Activated CD4-positive, alpha-beta memory T cell treated with anti-CD3 and anti-CD28 coated beads for 36 hours (primary cell): Measurements from ENCODE around the gene SUPT20HL2. TPM values are rescaled to one million over a fixed set of nuclear protein-coding genes. Genes with fewer than 3 reads are reported as not detected.

Experiments
- CTCF ChIA-PET: fragments of 350-600 bp; sonication (Branson Sonifier 250); formaldehyde crosslinking; loops from one replicate; lab custom pipeline; 2021; ENCODE audit warnings: antibody characterized with exemption, inconsistent platforms; lab: Charles Lee
- POLR2A ChIA-PET: fragments of 350-600 bp; sonication (Branson Sonifier 250); formaldehyde crosslinking; loops from one replicate; lab custom pipeline; 2021; ENCODE audit warnings: antibody characterized with exemption; lab: Charles Lee
- DNase-seq: peaks from one replicate; pipeline ENCODE4 v3.0.0-alpha.2; 2020
- H3K27ac Mint-ChIP-seq: one replicate; pipeline ENCODE4 v1.8.0; 2021; ENCODE audit warnings: mixed read lengths
- H3K27me3 Mint-ChIP-seq: one replicate; pipeline ENCODE4 v1.8.0; 2021; ENCODE audit warnings: mixed read lengths
- H3K36me3 Mint-ChIP-seq: one replicate; pipeline ENCODE4 v1.8.0; 2021; ENCODE audit warnings: mixed read lengths
- H3K4me1 Mint-ChIP-seq: one replicate; pipeline ENCODE4 v1.8.0; 2021; ENCODE audit warnings: low read depth, mixed read lengths
- H3K4me3 Mint-ChIP-seq: one replicate; pipeline ENCODE4 v1.8.0; 2021; ENCODE audit warnings: mild to moderate bottlenecking, mixed read lengths
- H3K9me3 Mint-ChIP-seq: one replicate; pipeline ENCODE4 v1.8.0; 2021; ENCODE audit warnings: mixed read lengths
- intact Hi-C: fragments of 100-400 bp; cut with micrococcal nuclease; formaldehyde crosslinking; loops from one replicate; pipeline ENCODE4 v1.15.1; 2023
- total RNA-seq, 2 experiments: library from RNA; stranded (reverse); gene quantifications; one replicate each; pipeline ENCODE4 v1.2.3, GENCODE V29; 2021

Gene SUPT20HL2
- total RNA-seq, 2 experiments from 2014 or later, result not detected

DNA sequence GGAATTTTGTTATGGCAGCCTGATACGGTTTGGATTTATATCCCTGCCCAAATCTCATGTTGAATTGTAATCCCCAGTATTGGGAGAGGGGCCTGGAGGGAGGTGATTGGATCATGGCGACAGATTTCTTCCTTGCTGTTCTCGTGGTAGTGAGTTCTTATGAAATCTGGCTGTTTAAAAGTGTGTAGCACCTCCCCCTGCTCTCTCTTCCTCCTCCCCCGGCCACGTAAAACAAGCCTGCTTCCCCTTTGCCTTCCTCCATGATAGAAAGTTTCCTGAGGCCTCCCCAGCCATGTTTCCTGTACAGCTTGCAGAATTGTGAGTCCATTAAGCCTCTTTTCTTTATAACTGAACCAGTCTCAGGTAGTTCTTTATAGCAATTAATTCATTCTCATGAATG is 37.9 kb downstream of the SUPT20HL2 start:
- Mint-ChIP-seq H3K36me3 (no peaks in the 10 kb centered on the region), H3K9me3 (peaks cover 5% of the 10 kb centered on the region), H3K4me3 (no peak overlapping the region), H3K27me3 (peaks cover 7% of the 10 kb centered on the region), H3K4me1 (no peaks in the 10 kb centered on the region), H3K27ac (no peak overlapping the region)
- CTCF ChIA-PET, result no interaction called here
- intact Hi-C loops, result no loop called here
- no peak for DNase-seq
- POLR2A ChIA-PET, result no interaction called here

DNA sequence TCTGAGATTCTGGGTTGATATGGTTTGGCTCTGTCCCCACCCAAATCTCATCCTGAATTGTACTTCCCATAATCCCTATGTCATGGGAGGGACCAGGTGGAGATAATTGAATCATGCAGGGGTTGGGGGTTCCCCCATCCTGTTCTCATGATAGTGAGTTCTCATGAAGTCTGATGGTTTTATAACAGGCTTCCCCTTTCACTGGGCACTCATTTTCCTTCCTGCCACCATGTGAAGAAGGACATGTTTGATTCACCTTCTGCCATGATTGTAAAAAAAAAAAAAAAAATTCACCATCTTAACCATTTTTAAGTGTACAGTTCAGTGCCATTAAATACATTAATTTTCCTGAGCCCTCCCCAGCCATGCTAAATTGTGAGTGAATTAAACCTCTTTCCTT is 42.6 kb downstream of the SUPT20HL2 start:
- no peak for DNase-seq
- H3K4me3 Mint-ChIP-seq, result no peak overlapping the region
- peaks cover 8% of the 10 kb centered on the region for H3K9me3 Mint-ChIP-seq
- H3K27me3 Mint-ChIP-seq, result peaks cover 7% of the 10 kb centered on the region
- H3K4me1 Mint-ChIP-seq, result no peaks in the 10 kb centered on the region
- H3K36me3 Mint-ChIP-seq, result no peaks in the 10 kb centered on the region
- intact Hi-C loops, result no loop called here
- POLR2A ChIA-PET, result no interaction called here
- CTCF ChIA-PET, result no interaction called here
- no peak overlapping the region for H3K27ac Mint-ChIP-seq

DNA sequence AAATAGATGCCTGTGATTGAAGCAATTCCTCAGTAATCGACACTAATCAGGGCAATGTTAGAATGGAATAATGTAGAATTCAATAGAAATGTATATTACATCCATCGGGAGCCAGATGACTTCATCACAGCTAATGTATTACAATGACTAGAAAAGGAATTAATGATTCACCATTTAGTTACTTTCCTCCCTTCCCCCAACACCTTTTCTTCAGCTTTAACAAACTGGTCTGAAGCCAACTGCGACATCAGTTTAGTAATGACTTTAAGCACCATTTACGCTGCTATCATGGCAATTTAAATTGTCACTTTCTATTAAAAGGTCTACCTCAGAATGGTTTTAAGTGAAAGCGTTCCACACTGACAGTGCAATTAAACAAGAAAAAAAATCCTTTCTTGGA is 45.1 kb downstream of the SUPT20HL2 start:
- Mint-ChIP-seq H3K27me3 (peaks cover 7% of the 10 kb centered on the region), H3K4me1 (peaks cover 4% of the 10 kb centered on the region), H3K9me3 (peaks cover 8% of the 10 kb centered on the region), H3K27ac (no peak overlapping the region), H3K4me3 (no peak overlapping the region), H3K36me3 (no peaks in the 10 kb centered on the region)
- DNase-seq, result no peak
- ChIA-PET CTCF (no interaction called here), POLR2A (interaction anchor here (0.6 kb wide), 1 partner anchor 762 kb away, joined by 4 read pairs; no protein-coding TSS in a partner anchor)
- intact Hi-C loops, result no loop called here

DNA sequence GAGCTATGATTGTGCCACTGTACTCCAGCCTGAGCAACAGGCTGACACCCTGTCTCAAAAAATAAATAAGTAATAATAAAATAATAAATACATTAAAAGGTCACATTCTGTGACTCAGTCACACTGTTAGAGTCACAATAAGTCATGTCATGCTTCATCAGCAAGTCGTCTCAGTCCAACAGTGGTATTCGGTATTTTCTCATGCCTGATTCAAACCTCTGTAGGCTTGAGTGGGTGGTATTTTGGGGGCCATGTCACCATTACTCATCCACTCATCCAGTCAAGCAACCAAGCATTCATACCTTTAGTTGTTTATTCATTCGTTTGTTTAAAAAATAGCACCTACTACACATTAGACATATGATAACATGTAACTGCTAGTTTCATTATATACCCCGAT is 46.9 kb downstream of the SUPT20HL2 start:
- Mint-ChIP-seq H3K4me3 (no peak overlapping the region), H3K27me3 (peaks cover 5% of the 10 kb centered on the region), H3K27ac (no peak overlapping the region), H3K36me3 (no peaks in the 10 kb centered on the region), H3K9me3 (peaks cover 8% of the 10 kb centered on the region), H3K4me1 (peaks cover 4% of the 10 kb centered on the region)
- DNase-seq, result no peak
- CTCF ChIA-PET, result no interaction called here
- POLR2A ChIA-PET, result no interaction called here
- intact Hi-C loops, result no loop called here

DNA sequence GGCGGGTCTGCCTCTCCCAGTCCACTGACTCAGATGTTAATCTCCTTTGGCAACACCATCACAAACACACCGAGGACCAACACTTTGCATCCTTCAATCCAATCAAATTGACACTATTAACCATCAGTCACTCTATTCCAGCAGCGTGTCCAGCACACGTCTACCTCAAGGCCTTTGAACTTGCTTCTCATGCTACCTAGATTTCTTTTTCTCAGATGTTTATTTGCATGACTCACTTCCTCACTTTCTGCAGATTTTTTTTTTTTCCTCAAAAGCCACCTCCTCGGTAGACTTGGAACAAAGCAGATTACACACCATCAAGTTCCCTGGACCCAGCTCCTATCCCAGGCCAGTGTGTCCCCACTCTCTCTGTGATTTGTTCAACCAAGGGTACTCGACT is 49.5 kb downstream of the SUPT20HL2 start:
- no peak overlapping the region for H3K4me3 Mint-ChIP-seq
- peaks cover 3% of the 10 kb centered on the region for H3K27me3 Mint-ChIP-seq
- POLR2A ChIA-PET, result no interaction called here
- H3K4me1 Mint-ChIP-seq, result peaks cover 12% of the 10 kb centered on the region
- intact Hi-C loops, result no loop called here
- DNase-seq, result no peak
- CTCF ChIA-PET, result no interaction called here
- no peaks in the 10 kb centered on the region for H3K9me3 Mint-ChIP-seq
- no peaks in the 10 kb centered on the region for H3K36me3 Mint-ChIP-seq
- H3K27ac Mint-ChIP-seq, result no peak overlapping the region

DNA sequence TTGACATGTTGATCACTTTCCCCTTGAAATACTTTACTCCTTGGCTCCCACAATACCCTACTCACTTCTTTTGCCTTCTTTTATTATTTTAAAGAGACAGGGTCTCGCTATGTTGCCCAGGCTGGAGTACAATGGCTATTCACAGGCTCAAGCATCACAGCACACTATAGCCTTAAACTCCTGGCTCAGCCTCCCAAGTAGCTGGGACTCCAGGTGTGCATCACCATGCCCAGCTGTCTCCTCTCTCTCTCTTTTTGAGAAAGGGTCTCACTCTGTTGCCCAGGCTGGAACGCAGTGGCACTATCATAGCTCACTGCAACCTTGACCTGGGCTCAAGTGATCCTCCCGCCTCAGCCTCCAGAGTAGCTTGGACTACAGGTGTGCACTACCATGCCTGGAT is 51.6 kb downstream of the SUPT20HL2 start:
- intact Hi-C loops, result no loop called here
- Mint-ChIP-seq H3K27me3 (no peaks in the 10 kb centered on the region), H3K27ac (no peak overlapping the region), H3K36me3 (no peaks in the 10 kb centered on the region), H3K9me3 (no peaks in the 10 kb centered on the region), H3K4me1 (peaks cover 12% of the 10 kb centered on the region), H3K4me3 (no peak overlapping the region)
- no peak for DNase-seq
- CTCF ChIA-PET, result no interaction called here
- POLR2A ChIA-PET, result no interaction called here

Other genes with a start within 250 kb of the SUPT20HL2 start
- gene ZFX, start 164.3 kb downstream of the SUPT20HL2 start, total RNA-seq, result 10 to 100 TPM; 31.1 to 35.5 TPM
- not detected for gene SUPT20HL1, start 46.6 kb upstream of the SUPT20HL2 start, total RNA-seq
- gene PDK3, start 151.2 kb upstream of the SUPT20HL2 start, total RNA-seq, result 10 to 100 TPM; 39.8 to 41.3 TPM